ENCODE measurements around the gene HYAL1.
A peak's percentile ranks its signal among the peaks of the same experiment; 100 is the strongest.
"Not testable (repeated sequence)": the region's sequence is repeated elsewhere in the genome, so short reads cannot be mapped to it uniquely, and the experiment has no call there.

The HYAL1 gene

DNA sequence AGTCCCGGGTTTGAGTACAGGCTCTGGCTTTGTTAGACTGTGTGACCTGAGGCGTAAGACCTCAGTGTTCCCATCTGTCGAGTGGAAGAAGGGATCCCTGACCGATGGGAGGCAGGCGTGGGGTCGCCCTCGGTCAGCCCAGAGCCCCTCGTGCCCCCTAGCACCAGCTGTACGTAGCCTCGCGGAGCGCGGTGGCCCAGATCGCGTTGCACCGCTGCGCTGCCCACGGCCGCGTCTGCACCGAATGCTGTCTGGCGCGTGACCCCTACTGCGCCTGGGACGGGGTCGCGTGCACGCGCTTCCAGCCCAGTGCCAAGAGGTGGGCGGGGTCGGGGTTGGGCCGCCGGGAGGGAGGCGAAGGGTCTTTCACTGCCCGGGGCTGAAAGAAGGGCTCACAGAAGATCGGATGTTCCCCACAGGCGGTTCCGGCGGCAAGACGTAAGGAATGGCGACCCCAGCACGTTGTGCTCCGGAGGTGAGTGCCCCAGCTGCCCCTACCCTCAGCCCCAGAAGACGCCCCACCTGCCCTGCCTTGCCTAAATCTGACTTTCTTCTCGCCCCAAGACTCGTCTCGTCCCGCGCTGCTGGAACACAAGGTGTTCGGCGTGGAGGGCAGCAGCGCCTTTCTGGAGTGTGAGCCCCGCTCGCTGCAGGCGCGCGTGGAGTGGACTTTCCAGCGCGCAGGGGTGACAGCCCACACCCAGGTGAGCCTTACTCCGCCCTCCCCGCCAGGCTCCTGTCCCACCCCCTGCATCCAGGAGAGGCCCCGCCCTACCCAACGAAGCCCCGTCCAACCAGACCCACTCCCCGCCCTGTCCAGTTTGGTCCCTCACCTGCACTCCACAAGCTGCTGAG is 28.0 kb downstream of the HYAL1 start:
- no peak for DNase-seq (ENCODE audit: low read depth in 4 of 4, low spot score in 1 of 4)

DNA sequence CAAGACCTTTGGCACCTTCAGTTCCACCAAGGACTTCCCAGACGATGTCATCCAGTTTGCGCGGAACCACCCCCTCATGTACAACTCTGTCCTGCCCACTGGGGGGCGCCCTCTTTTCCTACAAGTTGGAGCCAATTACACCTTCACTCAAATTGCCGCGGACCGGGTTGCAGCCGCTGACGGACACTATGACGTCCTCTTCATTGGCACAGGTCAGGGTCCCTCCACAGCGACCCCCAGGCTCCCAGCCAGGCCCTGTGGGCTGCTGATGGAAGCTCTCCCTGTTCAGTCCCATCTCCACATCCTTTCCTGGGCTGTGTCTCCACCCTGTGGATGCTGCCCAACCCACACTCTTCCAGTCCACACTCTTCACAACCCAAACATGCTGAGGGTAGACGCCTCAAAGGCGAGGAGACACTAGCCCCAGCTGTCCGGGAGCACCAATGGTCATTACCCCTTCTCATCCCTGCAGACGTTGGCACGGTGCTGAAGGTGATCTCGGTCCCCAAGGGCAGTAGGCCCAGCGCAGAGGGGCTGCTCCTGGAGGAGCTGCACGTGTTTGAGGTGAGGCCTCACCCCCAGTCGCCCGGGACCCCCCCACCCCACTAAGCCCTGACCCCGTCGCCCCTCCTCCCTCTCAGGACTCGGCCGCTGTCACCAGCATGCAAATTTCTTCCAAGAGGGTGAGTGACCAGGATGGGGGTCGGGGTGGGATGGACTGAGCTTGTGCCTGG is 28.8 kb downstream of the HYAL1 start:
- DNase-seq (ENCODE audit: low read depth in 4 of 4, low spot score in 1 of 4), result peak; percentile 34 to 64 (median 50)

DNA sequence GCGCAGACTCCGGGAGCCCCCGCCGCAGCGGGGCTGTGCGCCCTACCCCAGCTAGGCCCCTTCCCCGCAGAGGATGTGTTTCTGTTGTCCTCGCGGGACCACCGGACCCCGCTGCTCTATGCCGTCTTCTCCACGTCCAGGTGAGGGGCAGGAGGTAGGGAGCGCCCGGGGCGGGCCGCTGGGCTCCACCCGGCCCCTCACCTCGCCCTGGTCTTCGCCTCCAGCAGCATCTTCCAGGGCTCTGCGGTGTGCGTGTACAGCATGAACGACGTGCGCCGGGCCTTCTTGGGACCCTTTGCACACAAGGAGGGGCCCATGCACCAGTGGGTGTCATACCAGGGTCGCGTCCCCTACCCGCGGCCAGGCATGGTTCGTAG is 29.7 kb downstream of the HYAL1 start:
- DNase-seq (ENCODE audit: low read depth in 4 of 4, low spot score in 1 of 4), result no peak

DNA sequence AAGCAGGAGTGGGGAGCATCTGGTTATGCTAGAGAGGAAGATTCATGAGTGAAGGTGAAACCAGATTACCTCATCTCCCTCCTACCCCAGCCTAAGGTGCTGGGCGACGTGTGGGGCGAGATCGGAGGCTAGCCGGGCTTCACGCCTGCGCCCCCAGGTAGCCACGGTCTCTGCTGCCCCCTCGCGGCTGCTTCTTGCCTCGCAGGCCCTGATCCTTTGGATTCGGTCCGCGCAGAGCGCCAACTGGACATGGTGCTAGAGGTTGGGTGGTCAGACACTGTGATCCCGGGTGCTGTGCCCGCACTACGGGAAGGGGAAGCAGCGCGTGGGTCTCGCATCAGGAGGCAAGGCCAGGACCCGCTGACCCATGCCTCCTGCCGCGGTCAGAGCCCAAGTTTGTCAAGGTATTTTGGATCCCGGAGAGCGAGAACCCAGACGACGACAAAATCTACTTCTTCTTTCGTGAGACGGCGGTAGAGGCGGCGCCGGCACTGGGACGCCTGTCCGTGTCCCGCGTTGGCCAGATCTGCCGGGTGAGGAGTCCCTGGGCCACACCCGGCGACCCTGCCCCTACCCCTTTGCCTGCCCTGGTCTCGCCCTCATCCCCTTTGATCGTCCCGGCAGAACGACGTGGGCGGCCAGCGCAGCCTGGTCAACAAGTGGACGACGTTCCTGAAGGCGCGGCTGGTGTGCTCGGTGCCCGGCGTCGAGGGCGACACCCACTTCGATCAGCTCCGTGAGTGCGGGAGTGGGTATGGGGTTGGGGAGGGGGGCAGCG is 30.3 kb downstream of the HYAL1 start:
- DNase-seq (ENCODE audit: low read depth in 4 of 4, low spot score in 1 of 4), result peak; percentile 84 to 92 (median 87)

DNA sequence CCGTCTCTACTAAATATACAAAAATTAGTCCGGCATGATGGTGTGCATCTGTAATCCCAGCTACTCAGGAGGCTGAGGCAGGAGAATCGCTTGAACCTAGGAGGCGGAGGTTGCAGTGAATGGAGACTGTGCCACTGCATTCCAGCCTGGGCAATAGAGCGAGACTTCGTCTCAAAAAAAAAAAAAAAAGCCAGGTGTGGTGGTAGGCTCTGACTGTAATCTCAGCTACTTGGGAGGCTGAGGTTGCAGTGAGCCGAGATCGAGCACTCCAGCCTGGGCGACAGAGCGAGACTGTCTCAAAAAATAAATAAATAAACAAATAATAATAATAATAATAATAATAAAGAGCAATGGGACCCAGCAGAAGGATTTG is 30.9 kb downstream of the HYAL1 start:
- DNase-seq (ENCODE audit: low read depth in 4 of 4, low spot score in 1 of 4), result not testable (repeated sequence)

DNA sequence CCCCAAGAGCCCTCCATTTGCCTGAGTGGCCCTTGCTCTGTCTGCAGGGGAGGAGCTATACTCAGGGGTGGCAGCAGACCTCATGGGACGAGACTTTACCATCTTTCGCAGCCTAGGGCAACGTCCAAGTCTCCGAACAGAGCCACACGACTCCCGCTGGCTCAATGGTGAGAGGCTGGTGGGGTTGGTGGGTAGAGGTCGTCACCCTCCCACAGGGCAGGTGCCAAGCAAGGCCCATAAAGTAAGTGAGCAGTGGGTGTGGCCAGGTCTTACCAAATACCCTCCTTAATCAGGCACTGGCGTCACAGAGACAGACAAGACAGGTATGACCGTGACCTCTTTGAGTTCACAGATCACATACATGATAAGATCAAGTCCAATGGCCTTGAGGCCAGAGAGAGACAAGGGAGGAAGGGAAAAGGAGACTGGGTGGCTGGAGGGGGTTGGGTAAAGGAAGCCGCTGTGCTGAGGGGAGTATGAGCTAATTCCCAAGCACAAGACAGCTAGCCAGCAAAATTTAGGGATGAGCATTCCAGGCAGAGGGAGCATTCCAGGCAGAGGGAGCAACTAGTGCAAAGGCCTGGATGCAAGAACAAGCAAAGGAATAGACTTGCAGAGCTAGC is 31.9 kb downstream of the HYAL1 start:
- DNase-seq (ENCODE audit: low read depth in 4 of 4, low spot score in 1 of 4), result no peak

DNA sequence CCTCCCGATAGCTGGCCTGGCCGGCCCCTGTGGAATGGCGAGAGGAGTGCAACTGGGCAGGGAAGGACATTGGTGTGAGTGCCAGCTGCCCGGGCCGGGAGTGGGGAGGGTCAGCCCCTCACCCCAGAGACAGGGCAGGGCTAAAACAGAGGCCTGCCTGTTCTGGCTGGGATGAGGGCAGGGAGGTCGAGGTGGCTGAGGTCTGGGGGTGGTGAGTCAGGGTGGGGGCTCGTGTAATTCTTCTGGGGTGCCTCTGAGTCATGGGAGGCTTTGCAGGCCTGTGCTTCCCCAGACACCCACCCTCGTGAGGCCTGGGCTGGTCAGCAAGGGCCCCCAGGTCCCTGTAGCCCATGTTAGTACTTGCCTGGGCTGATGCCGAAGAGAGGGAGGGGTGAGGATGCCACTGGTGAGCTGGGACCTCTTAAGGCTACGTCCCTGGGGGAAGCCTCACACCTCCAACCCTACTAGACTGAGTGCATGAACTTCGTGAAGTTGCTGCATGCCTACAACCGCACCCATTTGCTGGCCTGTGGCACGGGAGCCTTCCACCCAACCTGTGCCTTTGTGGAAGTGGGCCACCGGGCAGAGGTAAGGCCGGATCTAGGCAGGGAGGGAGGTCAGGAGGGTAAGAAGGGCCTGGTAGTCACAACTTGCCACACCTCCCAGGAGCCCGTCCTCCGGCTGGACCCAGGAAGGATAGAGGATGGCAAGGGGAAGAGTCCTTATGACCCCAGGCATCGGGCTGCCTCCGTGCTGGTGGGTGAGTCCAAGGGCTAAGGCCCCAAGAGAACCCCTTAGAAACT is 32.8 kb downstream of the HYAL1 start:
- DNase-seq (ENCODE audit: low read depth in 4 of 4, low spot score in 1 of 4), result no peak

DNA sequence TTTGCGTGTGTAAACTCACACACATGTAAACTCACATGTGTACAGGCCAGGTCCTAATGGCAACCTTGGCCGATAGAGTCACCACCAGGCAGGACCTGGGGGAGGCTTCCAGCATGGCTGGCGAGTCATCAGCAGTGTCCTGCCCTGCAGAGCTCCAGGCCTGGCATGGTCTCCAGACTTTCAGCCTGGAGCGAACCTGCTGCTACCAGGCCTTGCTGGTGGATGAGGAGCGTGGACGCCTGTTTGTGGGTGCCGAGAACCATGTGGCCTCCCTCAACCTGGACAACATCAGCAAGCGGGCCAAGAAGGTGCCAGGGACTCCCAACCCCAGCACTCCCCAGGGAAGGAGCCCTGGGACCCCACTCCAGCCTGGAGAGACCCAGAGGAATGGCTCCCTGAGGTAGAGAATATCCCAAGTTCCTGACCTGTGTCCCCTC is 33.4 kb downstream of the HYAL1 start:
- DNase-seq (ENCODE audit: low read depth in 4 of 4, low spot score in 1 of 4), result no peak

DNA sequence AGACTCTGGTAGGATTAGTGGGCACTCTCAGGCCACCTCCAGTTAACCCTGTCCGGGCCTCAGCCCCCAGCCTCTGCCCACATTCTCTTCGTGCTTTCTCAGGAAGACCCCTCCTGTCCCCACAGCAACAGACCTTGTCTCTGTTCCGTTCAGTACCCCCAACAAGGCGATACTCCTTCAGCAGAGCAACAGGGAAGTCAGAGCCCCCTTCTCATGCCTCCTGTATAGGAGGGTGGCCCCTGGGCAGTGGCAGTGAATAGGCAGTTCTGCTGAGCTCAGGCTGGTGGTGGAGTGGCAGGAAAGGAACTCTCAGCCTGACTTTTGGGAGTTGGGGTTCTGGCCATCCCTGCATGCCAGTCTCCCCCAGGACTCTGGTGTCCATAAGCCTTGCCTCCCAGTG is 33.9 kb downstream of the HYAL1 start:
- no peak for DNase-seq (ENCODE audit: low read depth in 4 of 4, low spot score in 1 of 4)

DNA sequence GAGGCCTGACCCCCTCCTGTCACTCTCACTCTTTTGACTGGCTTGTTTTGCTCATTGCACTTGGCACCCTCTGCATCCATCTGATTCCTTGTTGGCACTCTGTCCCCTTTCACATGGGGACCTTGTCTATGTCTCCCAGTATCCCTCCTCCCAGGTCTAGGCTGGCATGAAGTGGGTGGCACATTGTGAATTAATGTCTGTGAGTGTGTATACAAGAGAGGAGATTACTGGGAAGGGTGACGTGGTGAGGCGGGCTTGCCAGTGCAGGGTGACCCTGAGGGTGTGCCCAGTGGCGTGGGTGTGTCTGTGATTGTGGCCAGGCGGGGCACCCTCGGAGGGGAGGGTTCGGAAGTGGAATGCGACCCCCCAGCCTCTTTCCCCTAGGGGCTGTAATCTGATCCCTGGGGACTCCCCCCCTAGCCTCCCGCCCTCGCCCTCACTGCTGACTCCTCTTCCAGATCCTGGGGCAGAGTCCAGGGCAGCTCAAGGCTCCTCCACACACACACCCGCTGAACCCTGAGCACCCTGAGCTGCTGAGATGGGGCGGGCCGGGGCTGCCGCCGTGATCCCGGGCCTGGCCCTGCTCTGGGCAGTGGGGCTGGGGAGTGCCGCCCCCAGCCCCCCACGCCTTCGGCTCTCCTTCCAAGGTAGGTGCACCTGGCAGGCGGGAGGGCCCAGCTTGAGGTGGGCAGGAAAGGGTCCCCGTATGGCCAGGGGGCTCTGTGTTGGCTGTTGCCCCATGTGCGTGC is 34.5 kb downstream of the HYAL1 start, which contains the start of gene SEMA3B:
SEMA3B (plus strand) TSS at position 445 of the 749 bp plus-strand sequence; CDS start at position 539, 94 bp downstream.
- no peak for DNase-seq (ENCODE audit: low read depth in 4 of 4, low spot score in 1 of 4)

DNA sequence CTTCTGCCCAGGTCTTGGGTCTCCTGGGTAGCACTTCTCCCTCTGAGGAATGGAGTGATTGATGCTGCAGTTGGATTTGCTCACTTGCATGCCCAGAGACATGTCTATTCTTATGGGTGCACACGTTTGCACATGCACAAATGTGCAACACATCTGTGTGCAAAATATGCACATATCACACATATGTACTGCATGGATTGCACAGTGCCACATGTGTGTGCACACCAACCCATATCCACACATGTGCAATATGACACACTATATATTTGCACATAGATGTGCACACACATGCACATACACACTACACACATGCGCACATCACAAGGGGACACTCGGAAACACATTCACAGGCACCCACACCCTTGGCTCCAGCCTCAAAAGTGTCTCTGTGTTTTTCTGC is 35.1 kb downstream of the HYAL1 start:
- no peak for DNase-seq (ENCODE audit: low read depth in 4 of 4, low spot score in 1 of 4)

DNA sequence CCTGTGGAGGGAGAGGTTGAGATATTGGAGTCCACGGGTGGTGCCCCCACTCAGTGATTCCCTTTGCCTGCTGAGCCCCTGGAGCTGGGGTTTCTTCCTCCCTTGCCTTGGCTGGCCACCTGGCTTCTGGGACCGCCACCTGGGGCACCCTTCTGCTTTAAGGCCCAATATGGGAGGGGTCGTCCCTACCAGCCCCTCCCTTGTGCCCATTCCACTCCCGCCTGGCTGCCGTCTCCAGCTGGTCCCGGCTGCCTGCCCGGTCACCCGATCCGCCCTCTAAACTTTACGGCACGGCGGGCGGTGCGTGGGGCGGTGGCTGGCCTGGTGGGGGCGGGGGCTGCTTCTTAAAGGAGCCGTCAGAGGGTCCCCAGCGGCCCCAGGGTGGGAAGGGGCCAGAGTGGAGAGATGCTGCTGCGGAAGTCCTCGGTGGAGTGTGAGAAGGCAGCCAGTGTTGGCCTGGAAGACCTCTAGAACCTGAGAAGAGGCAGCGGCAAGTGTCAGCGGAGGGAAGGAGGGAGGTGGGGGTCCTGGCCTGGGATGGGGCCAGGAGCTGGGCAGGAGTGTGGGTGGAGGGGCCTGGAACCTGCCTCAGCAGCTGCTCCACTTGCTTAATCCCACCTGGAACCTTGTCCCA is 36.0 kb downstream of the HYAL1 start:
- DNase-seq (ENCODE audit: low read depth in 4 of 4, low spot score in 1 of 4), result no peak

DNA sequence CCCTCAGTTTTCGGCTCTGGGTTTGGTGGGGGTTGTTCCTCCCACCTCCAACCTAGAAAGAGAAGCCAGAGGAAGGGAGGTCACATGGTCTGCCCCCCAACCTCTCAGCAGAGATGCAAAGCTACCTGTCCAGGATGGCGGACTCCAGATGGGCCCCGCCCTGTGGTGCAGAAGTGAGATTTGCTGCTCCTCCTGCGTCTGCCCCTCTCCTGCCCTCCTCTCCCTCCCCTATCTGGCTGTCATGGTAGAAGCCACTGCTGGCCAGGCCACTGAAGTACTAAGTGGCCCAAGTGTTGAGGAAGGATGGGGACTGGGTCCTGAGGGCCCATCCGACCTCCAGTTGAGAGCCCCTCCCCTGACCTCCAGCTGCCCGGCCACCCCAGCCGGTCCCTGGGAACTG is 36.5 kb downstream of the HYAL1 start:
- DNase-seq (ENCODE audit: low read depth in 4 of 4, low spot score in 1 of 4), result no peak

DNA sequence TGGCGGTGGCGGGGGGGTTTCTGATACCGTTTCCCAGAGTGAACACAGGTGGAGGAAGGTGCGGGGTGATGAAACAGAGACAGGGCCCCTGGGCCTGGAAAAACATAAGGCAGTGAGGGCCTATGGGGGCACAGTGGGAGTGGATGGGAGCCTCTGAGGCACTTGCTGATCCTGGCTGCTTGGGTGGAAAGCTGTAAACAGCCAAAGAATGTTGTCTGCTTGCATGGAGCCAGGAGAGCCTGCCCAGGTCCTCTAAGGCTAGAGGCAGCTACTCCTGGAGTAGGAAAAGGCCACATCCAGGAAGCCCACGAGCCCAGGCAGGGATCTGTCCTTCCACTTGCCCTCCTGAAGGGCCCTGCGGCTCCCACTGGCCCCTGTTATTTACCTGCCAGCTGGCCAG is 37.4 kb downstream of the HYAL1 start:
- DNase-seq (ENCODE audit: low read depth in 4 of 4, low spot score in 1 of 4), result no peak

DNA sequence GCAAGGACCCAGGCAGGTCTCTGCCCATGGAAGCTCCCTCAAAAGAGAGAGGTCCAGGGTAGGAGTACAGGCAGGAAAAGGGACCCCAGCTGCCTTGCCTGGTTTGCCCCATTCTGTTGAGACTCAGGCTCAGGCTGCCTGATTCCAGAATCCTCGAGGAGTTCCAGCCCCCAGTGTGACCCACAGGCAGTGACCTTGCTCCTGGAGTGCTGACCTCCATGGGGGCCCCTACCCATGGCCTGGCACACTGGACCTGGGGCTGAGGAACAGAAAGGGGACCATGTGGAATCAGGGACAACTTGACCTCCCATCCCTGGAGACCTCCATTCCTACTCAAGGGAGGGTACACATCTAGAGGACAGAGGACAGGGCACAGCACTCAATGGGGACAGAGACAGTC is 37.8 kb downstream of the HYAL1 start:
- no peak for DNase-seq (ENCODE audit: low read depth in 4 of 4, low spot score in 1 of 4)

DNA sequence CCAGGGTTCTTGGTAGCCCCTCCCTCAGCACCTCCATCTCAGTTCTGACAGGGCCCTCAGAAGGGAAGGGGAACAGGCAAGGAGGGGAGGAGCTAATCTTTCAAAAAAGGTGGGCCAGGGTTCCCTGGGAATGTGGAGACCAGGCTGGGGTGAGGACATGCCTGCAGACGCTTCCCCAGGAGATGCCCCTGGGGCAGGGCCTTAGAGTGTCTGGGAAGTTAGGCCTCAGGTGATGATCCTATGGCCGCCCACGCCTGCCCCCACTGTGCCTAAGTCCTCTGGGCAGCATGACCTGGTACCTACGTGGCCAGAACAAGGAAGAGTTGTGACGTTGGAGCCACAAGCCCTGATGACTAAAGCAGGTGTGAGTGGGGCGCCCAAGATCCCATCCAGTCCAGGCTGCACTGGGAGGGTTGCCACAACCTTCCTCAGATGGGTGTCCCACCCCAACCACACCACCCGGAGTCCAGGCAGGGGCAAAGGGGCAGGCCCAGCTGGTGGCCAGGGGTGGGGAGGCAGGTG is 38.3 kb downstream of the HYAL1 start:
- DNase-seq (ENCODE audit: low read depth in 4 of 4, low spot score in 1 of 4), result no peak

DNA sequence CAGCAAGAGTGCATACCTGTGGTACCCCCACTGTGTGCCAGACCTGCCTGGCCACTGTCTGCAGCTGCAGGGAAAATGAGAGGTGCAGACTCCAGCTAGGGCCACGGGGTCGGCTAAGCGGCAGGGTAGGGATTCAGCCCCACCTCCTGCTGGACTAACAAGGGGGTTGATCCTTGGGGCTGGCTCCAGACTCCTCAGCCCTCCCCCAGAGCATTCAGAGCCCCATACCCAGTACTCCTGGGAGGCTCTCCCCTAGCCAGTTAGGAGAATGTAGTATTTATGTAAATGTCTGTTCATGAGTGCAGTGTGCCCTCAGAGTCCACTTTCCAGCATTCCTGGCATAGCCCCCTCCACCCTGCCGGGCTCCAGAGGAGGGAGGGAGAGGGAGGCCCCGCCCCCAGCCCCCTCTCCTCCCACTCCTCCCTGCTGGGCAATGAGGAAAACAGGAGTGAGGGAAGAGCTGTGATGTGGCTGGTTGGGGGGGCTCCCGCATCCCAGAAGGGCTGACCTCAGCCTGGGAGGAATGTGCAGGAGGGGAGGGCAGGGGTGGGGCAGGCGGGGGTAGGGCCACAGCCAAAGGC is 38.9 kb downstream of the HYAL1 start:
- no peak for DNase-seq (ENCODE audit: low read depth in 4 of 4, low spot score in 1 of 4)

All from stimulated activated CD4-positive, alpha-beta T cell treated with anti-CD3 and anti-CD28 coated beads, Interleukin-1b, Interleukin-23, amount 100 ng/mL, for 24 hours (primary cell).